ENCODE results near the gene MARK1.

Gene MARK1

GRCh38 chr1:220711056-220711809, 183.3 kb downstream of the MARK1 start:
- DNase-seq (ENCODE audit: low spot score) = no peak

All from D341Med (cell line).